Measurements from ENCODE around the gene DLEC1.

DNA sequence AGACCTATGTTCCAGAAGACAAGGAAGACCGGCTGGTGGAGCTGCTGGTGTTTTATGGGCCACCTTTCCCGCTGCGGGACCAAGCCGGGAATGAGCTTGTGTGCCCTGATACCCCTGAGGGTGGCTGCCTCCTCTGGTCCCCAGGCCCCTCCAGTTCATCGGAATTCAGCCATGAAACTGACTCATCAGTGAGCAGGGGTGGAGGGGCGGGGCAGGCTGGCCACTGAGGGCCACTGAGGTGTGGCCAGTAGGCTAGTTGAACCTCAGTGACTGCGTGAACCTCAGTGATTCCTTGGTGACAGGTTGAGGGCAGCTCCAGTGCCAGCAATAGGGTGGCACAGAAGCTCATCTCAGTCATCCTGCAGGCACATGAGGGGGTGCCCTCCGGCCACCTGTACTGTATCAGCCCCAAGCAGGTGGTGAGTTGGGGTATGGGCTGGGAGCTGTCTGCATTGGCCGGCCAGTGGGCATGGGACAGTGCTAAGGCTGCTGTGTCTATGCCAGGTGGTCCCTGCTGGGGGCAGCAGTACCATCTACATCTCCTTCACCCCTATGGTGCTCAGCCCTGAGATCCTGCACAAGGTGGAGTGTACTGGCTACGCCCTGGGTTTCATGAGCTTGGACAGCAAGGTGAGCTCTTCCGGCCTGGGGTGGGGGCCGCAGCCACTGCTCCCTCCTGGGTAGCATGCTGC lies 77.6 kb downstream of the DLEC1 start:
- TF ChIP-seq EZH2phosphoT487 (IDR thresholded peaks at IDR 0.05; ENCODE audit: insufficient read depth, low read depth), result no peak
- no peak for TF ChIP-seq EZH2 (IDR thresholded peaks at IDR 0.05; ENCODE audit: insufficient read depth, poor library complexity, severe bottlenecking)
